Nephron progenitor cell (in vitro differentiated cells): ENCODE measurements around the gene ZSCAN10.

Source experiments
- DNase-seq: peaks from one replicate; pipeline ENCODE4 v3.0.0; 2021
- H3K27ac Mint-ChIP-seq: 2 replicates; pipeline ENCODE4 v1.8.0; 2021; ENCODE audit warnings: mild to moderate bottlenecking, moderate library complexity, mixed read lengths
- H3K27me3 Mint-ChIP-seq: 2 replicates; pipeline ENCODE4 v1.8.0; 2021; ENCODE audit warnings: mild to moderate bottlenecking, low read depth, mixed read lengths; ENCODE audit not compliant: poor library complexity
- H3K36me3 Mint-ChIP-seq: 2 replicates; pipeline ENCODE4 v1.8.0; 2021; ENCODE audit warnings: low read depth, mixed read lengths
- H3K4me1 Mint-ChIP-seq: 2 replicates; pipeline ENCODE4 v1.8.0; 2021; ENCODE audit warnings: mixed read lengths
- H3K4me3 Mint-ChIP-seq: 2 replicates; pipeline ENCODE4 v1.8.0; 2021; ENCODE audit warnings: mild to moderate bottlenecking, moderate library complexity, mixed read lengths
- H3K9me3 Mint-ChIP-seq: 2 replicates; pipeline ENCODE4 v1.8.0; 2021; ENCODE audit warnings: mild to moderate bottlenecking, moderate library complexity, mixed read lengths
- CTCF ChIP-seq: fragments of 200-600 bp; sonication (generic); IDR thresholded peaks from 2 replicates; pipeline ENCODE4 v1.5.0; 2021; ENCODE audit warnings: antibody characterized with exemption

The ZSCAN10 gene

GRCh38 chr16:3113765-3114479, 14.8 kb upstream of the ZSCAN10 start:
- no peak for TF ChIP-seq CTCF
- H3K4me1 Mint-ChIP-seq, result peaks cover 33% of the 10 kb centered on the region
- peaks cover under 1% of the 10 kb centered on the region for H3K27me3 Mint-ChIP-seq
- no peak for DNase-seq
- peaks cover 30% of the 10 kb centered on the region for H3K36me3 Mint-ChIP-seq
- no peaks in the 10 kb centered on the region for H3K9me3 Mint-ChIP-seq
- H3K4me3 Mint-ChIP-seq, result peak overlapping the region; percentile 94
- H3K27ac Mint-ChIP-seq, result no peak overlapping the region

GRCh38 chr16:3112881-3113574, 13.9 kb upstream of the ZSCAN10 start:
- peaks cover 25% of the 10 kb centered on the region for H3K36me3 Mint-ChIP-seq
- no peak for TF ChIP-seq CTCF
- H3K9me3 Mint-ChIP-seq, result no peaks in the 10 kb centered on the region
- peak overlapping the region; percentile 71 for H3K27ac Mint-ChIP-seq
- no peak for DNase-seq
- peak overlapping the region; percentile 94 for H3K4me3 Mint-ChIP-seq
- peaks cover 33% of the 10 kb centered on the region for H3K4me1 Mint-ChIP-seq
- H3K27me3 Mint-ChIP-seq, result peaks cover 3% of the 10 kb centered on the region

- Mint-ChIP-seq H3K27me3 (peaks cover 3% of the 10 kb centered on the region), H3K4me3 (peak within 1 kb of the TSS; percentile 94), H3K9me3 (no peaks in the 10 kb centered on the region), H3K27ac (peak within 1 kb of the TSS; percentile 71), H3K4me1 (peaks cover 36% of the 10 kb centered on the region), H3K36me3 (peaks cover 21% of the 10 kb centered on the region)
- TF ChIP-seq CTCF, result no peak
- peak; percentile 81 for DNase-seq
Measured at GRCh38 chr16:3112058-3112880, 13.2 kb upstream of the ZSCAN10 start, which contains the start of gene ZNF205. ZNF205 (plus strand) TSS chr16:3112586; CDS start chr16:3113431, 845 bp downstream.

DNA sequence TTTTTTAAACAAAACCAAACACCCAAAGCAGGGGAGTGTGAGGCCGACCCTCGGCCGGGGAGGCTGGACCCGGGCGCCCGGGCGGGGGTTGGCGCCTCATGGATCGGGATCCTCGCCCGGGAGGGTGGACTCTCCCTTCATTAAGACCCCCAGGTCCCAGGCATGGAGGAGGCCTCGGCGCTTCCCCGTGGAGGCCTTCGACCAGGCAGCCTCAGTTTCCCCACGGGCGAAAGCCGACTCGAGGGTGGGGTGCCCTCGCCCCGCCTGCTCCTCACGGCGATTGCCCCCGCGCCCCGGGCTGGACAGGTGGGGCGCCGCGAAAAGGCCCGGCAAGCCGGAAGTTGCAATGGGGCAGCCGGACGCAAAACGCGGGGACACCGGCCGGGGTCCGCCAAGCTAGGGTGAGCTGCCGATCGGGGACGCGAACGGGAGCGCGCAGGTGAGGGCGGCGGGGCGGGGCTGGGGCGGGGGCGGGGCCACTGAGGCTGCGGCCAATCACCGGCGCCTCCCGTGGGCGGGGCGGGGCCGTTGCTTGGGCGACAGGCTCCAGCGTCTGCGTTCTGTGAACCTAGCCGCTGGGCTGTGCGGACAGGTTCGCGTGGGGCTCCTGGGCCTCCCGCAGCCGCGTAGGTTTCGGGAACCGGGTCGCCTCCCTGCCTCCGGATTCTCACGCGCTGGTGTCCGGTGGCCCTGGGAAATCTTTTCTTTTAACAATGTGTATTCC, 7.3 kb upstream of the ZSCAN10 start:
- Mint-ChIP-seq H3K27ac (no peak overlapping the region), H3K4me3 (peak overlapping the region; percentile 83), H3K4me1 (peaks cover 38% of the 10 kb centered on the region), H3K9me3 (no peaks in the 10 kb centered on the region), H3K36me3 (no peaks in the 10 kb centered on the region), H3K27me3 (peaks cover 18% of the 10 kb centered on the region)
- peak; percentile 95 for DNase-seq
- no peak for TF ChIP-seq CTCF

DNA sequence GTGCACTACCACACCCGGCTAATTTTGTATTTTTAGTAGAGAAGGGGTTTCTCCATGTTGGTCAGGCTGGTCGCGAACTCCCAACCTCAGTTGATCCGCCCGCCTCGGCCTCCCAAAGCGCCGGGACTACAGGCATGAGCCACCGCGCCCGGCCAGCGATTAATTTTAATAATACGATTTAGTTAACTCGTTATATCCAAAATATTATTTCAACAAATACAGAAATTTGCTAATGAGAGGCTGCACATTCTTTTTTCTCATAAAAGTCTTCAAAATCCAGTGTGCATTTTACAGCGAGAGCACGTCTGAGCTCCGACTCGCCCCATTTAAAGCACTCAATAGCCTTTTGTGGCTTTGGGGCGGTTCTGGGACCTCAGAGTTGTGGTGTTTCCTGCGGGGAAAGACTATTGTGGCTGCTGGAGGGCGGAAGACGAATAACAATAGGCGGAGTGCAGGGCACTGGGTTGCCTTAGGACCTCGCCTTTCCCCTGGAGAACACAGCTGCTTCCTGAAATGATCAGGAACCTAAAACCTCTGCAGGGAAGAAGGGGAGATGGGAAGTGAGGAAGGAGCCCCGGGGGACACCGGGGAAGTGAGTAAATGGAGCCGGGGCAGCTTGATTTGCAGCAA, 2.9 kb upstream of the ZSCAN10 start:
- Mint-ChIP-seq H3K4me1 (peaks cover 69% of the 10 kb centered on the region), H3K27me3 (peaks cover 56% of the 10 kb centered on the region), H3K36me3 (no peaks in the 10 kb centered on the region), H3K27ac (peak overlapping the region; percentile 89), H3K9me3 (no peaks in the 10 kb centered on the region), H3K4me3 (peak overlapping the region; percentile 7)
- TF ChIP-seq CTCF, result no peak
- no peak for DNase-seq
